GM12878 (cell line): ENCODE results near the gene TPGS1.

Source experiments
- BCL11A ChIP-seq: IDR thresholded peaks from 2 replicates; pipeline ENCODE4 v1.6.1; 2011; ENCODE audit warnings: low read depth, low read length
- CTCF ChIP-seq, 3 experiments: IDR thresholded peaks in 2 of 3; conservative IDR thresholded peaks in 1 of 3; 2 replicates each; pipeline ENCODE4 v1.5.1; 2011; ENCODE audit warnings: low read depth in 3 of 3, low read length in 3 of 3, mild to moderate bottlenecking in 3 of 3, control low read depth in 2 of 3, moderate library complexity in 2 of 3, inconsistent platforms in 1 of 3, mixed read lengths in 1 of 3; ENCODE audit not compliant: control insufficient read depth in 2 of 3, insufficient read depth in 1 of 3; ENCODE audit errors: extremely low read depth in 1 of 3
- EZH2 ChIP-seq: IDR thresholded peaks from 2 replicates; pipeline ENCODE4 v1.6.1; 2012; ENCODE audit warnings: low read depth, mild to moderate bottlenecking, control low read depth, inconsistent platforms, low read length, borderline replicate concordance; ENCODE audit not compliant: control insufficient read depth
- GABPA ChIP-seq: IDR thresholded peaks from 2 replicates; pipeline ENCODE4 v1.6.1; 2014; ENCODE audit warnings: antibody characterized with exemption, low read depth, mild to moderate bottlenecking, inconsistent platforms
- IKZF1 ChIP-seq: fragments of 450-650 bp; conservative IDR thresholded peaks from 2 replicates; pipeline ENCODE4 v1.6.1; 2017; ENCODE audit warnings: antibody characterized with exemption, mild to moderate bottlenecking
- MTA2 ChIP-seq: fragments of 450-650 bp; IDR thresholded peaks from 2 replicates; pipeline ENCODE4 v1.6.1; 2016; ENCODE audit warnings: low read depth, mild to moderate bottlenecking, moderate library complexity
- MTA3 ChIP-seq: IDR thresholded peaks from 2 replicates; pipeline ENCODE4 v1.6.1; 2012; ENCODE audit warnings: low read length, inconsistent platforms, borderline replicate concordance
- NR2C2 ChIP-seq: IDR thresholded peaks from 2 replicates; pipeline ENCODE4 v1.6.1; 2011; ENCODE audit warnings: borderline replicate concordance, low read depth; ENCODE audit not compliant: control insufficient read depth, insufficient read length
- NRF1 ChIP-seq: conservative IDR thresholded peaks from 2 replicates; pipeline ENCODE4 v1.6.1; 2011; ENCODE audit warnings: mild to moderate bottlenecking, low read depth, low read length, improper control_type of control experiment
- SUPT20H ChIP-seq: IDR thresholded peaks from 2 replicates; pipeline ENCODE4 v1.6.1; 2011; ENCODE audit warnings: low read depth, mild to moderate bottlenecking, low read length, moderate library complexity, borderline replicate concordance; ENCODE audit not compliant: control insufficient read depth
- USF2 ChIP-seq: IDR thresholded peaks from 2 replicates; pipeline ENCODE4 v1.6.1; 2011; ENCODE audit warnings: low read depth, low read length, improper control_type of control experiment, borderline replicate concordance
- YY1 ChIP-seq: IDR thresholded peaks from 2 replicates; pipeline ENCODE4 v1.6.1; 2011; ENCODE audit warnings: low read depth, mild to moderate bottlenecking, low read length

GRCh38 chr19:532561-533363, 25.5 kb downstream of the TPGS1 start:
- TF ChIP-seq MTA3, result no peak
- no peak; the same call in 1 of the 2 replicates for TF ChIP-seq IKZF1
- TF ChIP-seq NRF1, result no peak
- TF ChIP-seq BCL11A, result no peak
- TF ChIP-seq EZH2, result no peak
- no peak for TF ChIP-seq GABPA
- TF ChIP-seq MTA2, result no peak
- peak; percentile 44 to 53 (median 50) for TF ChIP-seq CTCF (IDR thresholded peaks at IDR 0.05 in 2 of 3, conservative IDR thresholded peaks at IDR 0.05 in 1 of 3; ENCODE audit: control insufficient read depth in 2 of 3, extremely low read depth in 1 of 3, insufficient read depth in 1 of 3, low read depth in 3 of 3, low read length in 3 of 3)
- TF ChIP-seq YY1, result peak; percentile 13; the same call in 1 of the 2 replicates
- TF ChIP-seq NR2C2, result no peak
- no peak for TF ChIP-seq USF2
- TF ChIP-seq SUPT20H, result no peak
